C4-2B (cell line): ENCODE measurements around the gene RAB11FIP4.

Experiments
- H3K27ac ChIP-seq: fragments of 450-650 bp; 2 replicates; pipeline ENCODE4 v1.5.1; 2017
- ZFX ChIP-seq: fragments of 450-650 bp; IDR thresholded peaks from 2 replicates; pipeline ENCODE4 v1.6.1; 2017
- TF ChIP-seq, protein P1 (sequence below): fragments of 450-650 bp; conservative IDR thresholded peaks from 2 replicates; pipeline ENCODE4 v1.5.1; 2017; ENCODE audit warnings: mild to moderate bottlenecking

The RAB11FIP4 gene

DNA sequence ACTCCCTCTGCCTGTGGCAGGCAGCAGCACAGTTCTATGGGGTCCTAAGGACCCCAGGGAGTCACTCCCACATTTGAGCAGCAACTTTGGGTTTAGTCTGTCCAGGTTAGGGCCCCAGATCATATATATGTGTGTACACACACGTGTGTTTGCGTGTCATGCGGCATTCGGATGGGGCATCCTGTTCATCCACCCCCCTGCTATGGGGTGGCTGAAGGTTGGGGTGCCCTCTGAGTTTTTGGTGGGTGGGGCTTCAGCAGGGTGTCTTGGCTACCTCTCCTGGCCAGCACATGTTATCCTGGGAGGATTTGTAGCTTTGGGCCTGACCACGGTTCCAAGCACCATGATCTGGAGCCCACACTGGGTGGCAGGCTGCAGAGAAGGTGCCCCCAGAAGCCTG, 100.7 kb downstream of the RAB11FIP4 start:
- H3K27ac ChIP-seq: no peak overlapping the region
- TF ChIP-seq, protein P1, sequence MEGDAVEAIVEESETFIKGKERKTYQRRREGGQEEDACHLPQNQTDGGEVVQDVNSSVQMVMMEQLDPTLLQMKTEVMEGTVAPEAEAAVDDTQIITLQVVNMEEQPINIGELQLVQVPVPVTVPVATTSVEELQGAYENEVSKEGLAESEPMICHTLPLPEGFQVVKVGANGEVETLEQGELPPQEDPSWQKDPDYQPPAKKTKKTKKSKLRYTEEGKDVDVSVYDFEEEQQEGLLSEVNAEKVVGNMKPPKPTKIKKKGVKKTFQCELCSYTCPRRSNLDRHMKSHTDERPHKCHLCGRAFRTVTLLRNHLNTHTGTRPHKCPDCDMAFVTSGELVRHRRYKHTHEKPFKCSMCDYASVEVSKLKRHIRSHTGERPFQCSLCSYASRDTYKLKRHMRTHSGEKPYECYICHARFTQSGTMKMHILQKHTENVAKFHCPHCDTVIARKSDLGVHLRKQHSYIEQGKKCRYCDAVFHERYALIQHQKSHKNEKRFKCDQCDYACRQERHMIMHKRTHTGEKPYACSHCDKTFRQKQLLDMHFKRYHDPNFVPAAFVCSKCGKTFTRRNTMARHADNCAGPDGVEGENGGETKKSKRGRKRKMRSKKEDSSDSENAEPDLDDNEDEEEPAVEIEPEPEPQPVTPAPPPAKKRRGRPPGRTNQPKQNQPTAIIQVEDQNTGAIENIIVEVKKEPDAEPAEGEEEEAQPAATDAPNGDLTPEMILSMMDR: no peak
- TF ChIP-seq ZFX: no peak

DNA sequence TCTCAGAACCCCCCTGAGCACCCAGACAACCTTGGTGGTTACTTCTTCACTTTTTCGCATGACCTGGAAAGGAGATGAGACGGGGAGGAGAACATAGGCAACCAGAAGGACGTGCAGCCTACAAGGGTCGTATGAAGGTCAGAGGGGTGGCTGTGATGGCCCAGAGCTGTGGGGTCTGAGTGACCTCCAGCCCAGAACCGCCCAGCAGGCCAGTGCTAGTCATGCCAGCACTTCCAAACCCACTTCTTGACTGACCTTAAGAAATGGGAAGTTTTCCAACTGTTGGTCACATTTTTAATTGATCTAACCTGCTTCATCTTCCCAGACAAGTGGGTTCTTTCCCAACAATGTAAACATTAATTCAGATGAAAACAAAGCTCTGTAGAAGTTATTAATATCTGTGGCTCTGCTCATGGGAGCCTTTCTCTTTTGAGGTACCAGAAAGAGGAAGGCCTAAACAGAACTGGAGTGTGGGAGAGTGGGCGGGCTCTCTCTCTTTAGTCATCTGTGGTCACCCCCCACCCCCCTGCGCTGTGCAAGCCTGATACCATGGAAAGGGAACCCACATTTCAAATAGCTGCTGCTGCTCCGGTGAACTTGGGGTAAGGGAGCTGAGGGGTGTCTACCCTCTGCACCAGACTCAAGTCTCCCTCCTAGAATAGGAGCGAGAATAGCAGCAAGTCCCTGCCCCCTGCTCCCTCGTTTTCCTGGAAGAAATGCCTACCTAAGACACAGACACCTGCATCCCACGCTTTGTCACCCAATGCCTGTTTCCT, 101.6 kb downstream of the RAB11FIP4 start:
- H3K27ac ChIP-seq: no peak overlapping the region
- no peak for TF ChIP-seq ZFX
- TF ChIP-seq, protein P1: no peak

DNA sequence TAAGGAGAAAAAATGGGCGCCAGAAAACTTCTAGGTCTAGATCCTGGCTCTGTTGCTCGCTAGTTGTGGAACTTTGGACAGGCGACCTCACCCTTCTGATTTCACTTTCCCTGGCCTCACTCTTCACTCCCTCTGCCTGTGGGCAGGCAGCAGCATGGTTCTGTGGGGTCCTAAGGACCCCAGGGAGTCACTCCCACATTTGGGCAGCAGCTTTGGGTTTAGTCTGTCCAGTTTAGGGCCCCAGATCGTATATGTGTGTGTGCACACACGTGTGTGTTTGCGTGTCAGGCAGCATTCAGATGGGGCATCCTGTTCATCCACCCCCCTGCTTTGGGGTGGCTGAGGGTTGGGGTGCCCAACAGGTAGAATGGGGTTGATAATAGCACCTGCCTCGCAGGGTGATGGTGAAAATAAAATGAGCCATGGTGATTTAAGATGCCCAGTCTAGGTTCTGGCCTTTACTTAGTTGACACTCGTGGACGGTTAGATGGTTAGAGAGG, 102.2 kb downstream of the RAB11FIP4 start:
- H3K27ac ChIP-seq: no peak overlapping the region
- no peak for TF ChIP-seq ZFX
- TF ChIP-seq, protein P1: no peak

DNA sequence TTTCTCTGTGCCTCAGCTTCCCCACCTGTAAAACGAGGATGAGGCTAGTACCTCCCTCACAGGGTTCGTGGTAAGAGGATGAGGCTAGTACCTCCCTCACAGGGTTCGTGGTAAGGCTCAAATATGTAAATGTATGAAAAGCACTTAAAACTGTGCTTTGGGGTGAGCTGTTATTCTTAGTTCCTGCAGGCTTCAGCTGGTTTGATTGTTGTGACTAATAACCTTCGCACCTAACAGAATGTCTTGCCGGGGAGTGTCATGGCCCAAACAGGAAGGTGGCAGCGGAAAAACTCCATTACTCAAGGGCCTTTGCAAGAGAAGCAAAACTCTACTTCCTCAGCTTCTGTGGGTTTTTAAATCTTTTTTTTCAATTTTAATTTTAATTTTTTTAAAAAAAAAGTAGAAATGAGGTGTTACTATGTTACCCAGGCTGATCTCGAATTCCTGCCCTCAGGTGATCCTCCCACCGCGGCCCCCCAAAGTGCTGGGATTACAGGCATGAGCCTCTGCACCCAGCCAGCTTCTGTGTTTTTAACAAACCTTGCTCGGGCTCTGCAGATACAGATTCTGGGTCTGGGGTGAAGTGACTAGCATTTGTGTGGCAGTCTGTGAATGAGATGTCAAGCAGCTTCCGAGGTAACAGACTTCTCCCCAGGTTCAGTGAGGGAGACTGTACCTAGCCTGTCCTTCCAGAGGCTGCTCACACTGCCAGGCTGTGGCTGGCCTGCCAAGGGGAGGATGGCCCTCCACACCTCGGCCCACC, 103.0 kb downstream of the RAB11FIP4 start:
- TF ChIP-seq ZFX: no peak
- TF ChIP-seq, protein P1: no peak
- H3K27ac ChIP-seq: peak overlapping the region; percentile 45

DNA sequence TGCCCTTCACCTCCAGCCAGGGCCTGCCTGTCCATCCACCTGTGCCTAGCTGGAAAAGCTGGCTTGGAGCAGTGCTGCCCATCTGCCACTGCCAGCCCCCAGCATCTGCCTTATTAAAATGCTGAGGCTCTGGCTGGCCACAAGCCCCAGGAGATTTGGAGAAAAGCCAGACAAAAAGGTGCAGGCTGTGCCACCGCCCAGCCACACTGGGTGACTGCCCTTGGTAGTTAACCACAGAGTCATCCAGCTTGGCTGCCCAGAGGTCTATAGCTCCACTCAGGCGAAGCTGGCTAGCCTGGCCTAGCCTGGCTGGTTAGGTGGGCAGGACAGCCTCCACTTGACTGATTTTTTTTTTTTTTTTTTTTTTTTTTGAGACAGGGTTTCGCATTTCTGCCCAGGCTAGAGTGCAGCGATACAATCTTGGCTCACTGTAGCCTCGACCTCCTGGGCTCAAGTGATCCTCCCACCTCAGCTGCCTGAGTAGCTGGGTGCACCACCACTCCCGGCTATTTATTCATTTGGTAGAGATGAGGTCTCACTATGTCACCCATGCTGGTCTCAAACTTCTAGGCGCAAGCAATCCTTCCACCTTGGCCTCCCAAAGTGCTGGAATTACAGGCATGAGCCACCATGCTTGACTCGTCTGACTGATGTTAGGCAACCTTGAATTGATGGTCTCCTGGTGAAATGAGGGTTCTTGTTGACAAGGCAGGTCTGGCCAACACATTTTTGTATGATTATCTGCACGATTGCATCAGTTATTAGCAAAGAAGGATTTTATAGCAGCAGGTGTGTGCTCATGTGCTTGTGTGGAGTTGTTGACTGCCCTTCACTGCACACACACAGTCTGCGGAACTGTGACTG, 103.8 kb downstream of the RAB11FIP4 start:
- H3K27ac ChIP-seq: peak overlapping the region; percentile 45
- TF ChIP-seq, protein P1: no peak
- TF ChIP-seq ZFX: no peak

DNA sequence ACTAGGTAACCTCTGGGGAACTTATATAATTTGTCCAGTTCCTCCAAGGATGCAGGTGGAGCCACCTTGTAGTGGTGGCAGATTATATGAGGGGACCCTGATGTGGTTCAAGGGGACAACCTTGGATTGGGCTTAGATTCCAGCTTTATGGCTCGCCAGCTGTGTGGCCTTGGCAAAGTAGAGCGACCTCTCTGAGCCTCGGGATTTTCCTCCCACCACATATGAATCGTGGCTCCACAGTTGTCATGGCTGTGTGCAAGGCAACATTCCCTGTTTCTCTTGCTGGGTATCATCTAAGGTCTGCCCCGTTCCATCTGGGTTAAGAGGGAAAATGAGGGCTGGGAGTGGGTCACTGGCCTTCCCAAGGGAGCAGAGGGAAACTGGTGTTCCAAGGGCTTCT, 104.6 kb downstream of the RAB11FIP4 start:
- no peak overlapping the region for H3K27ac ChIP-seq
- TF ChIP-seq, protein P1: no peak
- TF ChIP-seq ZFX: no peak
